Endodermal cell (in vitro differentiated cells): Measurements from ENCODE around the gene RNASEL. TPM values are rescaled to one million over a fixed set of nuclear protein-coding genes. Genes with fewer than 3 reads are reported as not detected.
A peak's percentile ranks its signal among the peaks of the same experiment; 100 is the strongest.

Source experiments
- DNase-seq: peaks from one replicate; pipeline ENCODE4 v3.0.0-alpha.2; 2017
- H3K27ac ChIP-seq: 2 replicates; pipeline ENCODE4 v1.5.1; 2013; ENCODE audit warnings: mild to moderate bottlenecking, low read depth, low read length, moderate library complexity
- H3K27me3 ChIP-seq: 2 replicates; pipeline ENCODE4 v1.6.1; 2013; ENCODE audit warnings: mild to moderate bottlenecking, low read length, moderate library complexity; ENCODE audit not compliant: insufficient read depth, control insufficient read depth, poor library complexity, severe bottlenecking
- H3K36me3 ChIP-seq: 2 replicates; pipeline ENCODE4 v1.7.0; 2013; ENCODE audit warnings: mild to moderate bottlenecking, low read length, moderate library complexity; ENCODE audit not compliant: control insufficient read depth, insufficient read depth
- H3K4me1 ChIP-seq: one replicate; pipeline ENCODE4 v1.7.0; 2013; ENCODE audit warnings: low read length; ENCODE audit not compliant: control insufficient read depth, insufficient read depth
- H3K4me3 ChIP-seq: 2 replicates; pipeline ENCODE4 v1.5.1; 2013; ENCODE audit warnings: mild to moderate bottlenecking, low read length, moderate library complexity
- H3K9ac ChIP-seq: 2 replicates; pipeline ENCODE4 v1.6.1; 2013; ENCODE audit warnings: mild to moderate bottlenecking, low read length, moderate library complexity; ENCODE audit not compliant: poor library complexity, severe bottlenecking; ENCODE audit errors: extremely low read depth
- H3K9me3 ChIP-seq: 2 replicates; pipeline ENCODE4 v1.6.1; 2013; ENCODE audit warnings: mild to moderate bottlenecking, low read length, moderate library complexity; ENCODE audit not compliant: control insufficient read depth
- H3K27ac Mint-ChIP-seq: 2 replicates; pipeline ENCODE4 v1.8.0; 2020; ENCODE audit warnings: mixed read lengths
- H3K27me3 Mint-ChIP-seq: 2 replicates; pipeline ENCODE4 v1.8.0; 2021; ENCODE audit warnings: mild to moderate bottlenecking, mixed read lengths; ENCODE audit not compliant: insufficient read depth
- H3K36me3 Mint-ChIP-seq: 2 replicates; pipeline ENCODE4 v1.8.0; 2020; ENCODE audit warnings: low read depth, mixed read lengths
- H3K4me1 Mint-ChIP-seq: 2 replicates; pipeline ENCODE4 v1.8.0; 2020; ENCODE audit warnings: mixed read lengths
- H3K4me3 Mint-ChIP-seq: 2 replicates; pipeline ENCODE4 v1.8.0; 2020; ENCODE audit warnings: mild to moderate bottlenecking, moderate library complexity, mixed read lengths
- H3K9me3 Mint-ChIP-seq: 2 replicates; pipeline ENCODE4 v1.8.0; 2020; ENCODE audit warnings: mild to moderate bottlenecking, mixed read lengths
- CTCF ChIP-seq: fragments of 200-600 bp; sonication (generic); conservative IDR thresholded peaks from 2 replicates; pipeline ENCODE4 v1.5.0; 2021; ENCODE audit warnings: antibody characterized with exemption, mild to moderate bottlenecking
- WGBS, 2 experiments: methylation state at CpG; one replicate each; pipeline versions ENCODE4 v1.1.5 to v1.1.7; 2013; ENCODE audit warnings: missing lambda C conversion rate in 2 of 2, mixed read lengths in 1 of 2; ENCODE audit not compliant: insufficient coverage in 1 of 2, insufficient read length in 1 of 2; 5-methylcytosine and 5-hydroxymethylcytosine counted together
- total RNA-seq, 2 donors: library from RNA; stranded (reverse); fragmentation: NEBNext Ultra II Directional in 1 of 2; extraction: Animal tissue kit (Norgen Biotek cat#: 25700) in 1 of 2; gene quantifications; 2 replicates in 1 of 2; 3 replicates in 1 of 2; pipeline ENCODE4 v1.2.1, GENCODE V29; 2021

RNASEL gene
- total RNA-seq, 2 donors from 2014 or later = 2.6 to 3.1 TPM

DNA sequence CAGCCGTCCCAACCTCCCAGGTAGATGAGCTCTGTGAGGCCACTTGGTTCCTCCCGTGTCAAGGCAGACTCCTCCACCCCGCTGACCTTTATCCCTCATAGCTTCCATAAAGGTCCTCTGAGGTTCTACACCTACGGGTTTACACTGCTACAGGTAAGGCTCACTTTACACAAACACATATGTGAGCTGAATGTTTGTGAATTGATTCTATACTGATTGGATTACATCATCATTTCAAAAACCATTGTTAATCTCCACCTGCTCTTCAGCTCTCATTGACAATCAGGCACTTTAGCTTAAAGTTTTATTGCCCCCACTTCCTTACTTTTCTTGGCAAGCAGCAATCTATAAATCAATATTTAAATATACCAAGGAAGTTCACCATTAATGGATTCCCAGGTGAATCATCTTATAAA, 28.0 kb upstream of the RNASEL start:
- Histone ChIP-seq H3K4me1 (peaks cover 19% of the 10 kb centered on the region), H3K27me3 (no peaks in the 10 kb centered on the region), H3K27ac (no peak overlapping the region), H3K9ac (no peak overlapping the region), H3K9me3 (peaks cover 6% of the 10 kb centered on the region), H3K4me3 (no peak overlapping the region), H3K36me3 (no peaks in the 10 kb centered on the region)
- H3K36me3 Mint-ChIP-seq = no peaks in the 10 kb centered on the region
- H3K4me3 Mint-ChIP-seq = peak overlapping the region; percentile 61
- H3K27ac Mint-ChIP-seq = peak overlapping the region; percentile 13
- H3K27me3 Mint-ChIP-seq = no peaks in the 10 kb centered on the region
- no peaks in the 10 kb centered on the region for H3K9me3 Mint-ChIP-seq
- H3K4me1 Mint-ChIP-seq = peaks cover 56% of the 10 kb centered on the region
- TF ChIP-seq CTCF = peak; percentile 3
- 30 to 53% methylated on average over 1 to 4 of the region's 4 CpGs for WGBS, 2 experiments
- no peak for DNase-seq

- H3K27me3 Mint-ChIP-seq = no peaks in the 10 kb centered on the region
- Histone ChIP-seq H3K27ac (peak overlapping the region; percentile 92), H3K4me1 (peaks cover 19% of the 10 kb centered on the region), H3K9ac (no peak overlapping the region), H3K9me3 (peaks cover 6% of the 10 kb centered on the region), H3K4me3 (no peak overlapping the region), H3K36me3 (no peaks in the 10 kb centered on the region), H3K27me3 (no peaks in the 10 kb centered on the region)
- peak overlapping the region; percentile 95 for H3K27ac Mint-ChIP-seq
- H3K9me3 Mint-ChIP-seq = no peaks in the 10 kb centered on the region
- peak; percentile 10 for TF ChIP-seq CTCF
- peak; percentile 89 for DNase-seq
- H3K4me3 Mint-ChIP-seq = peak overlapping the region; percentile 61
- no peaks in the 10 kb centered on the region for H3K36me3 Mint-ChIP-seq
- 10 to 12% methylated on average over 6 to 17 of the region's 17 CpGs for WGBS, 2 experiments
- peaks cover 63% of the 10 kb centered on the region for H3K4me1 Mint-ChIP-seq
Measured at GRCh38 chr1:182616130-182617013, 27.3 kb upstream of the RNASEL start.

GRCh38 chr1:182615468-182616129, 26.5 kb upstream of the RNASEL start:
- Histone ChIP-seq H3K27me3 (no peaks in the 10 kb centered on the region), H3K36me3 (no peaks in the 10 kb centered on the region), H3K27ac (peak overlapping the region; percentile 92), H3K4me3 (peak overlapping the region; percentile 69), H3K4me1 (peaks cover 19% of the 10 kb centered on the region), H3K9ac (peak overlapping the region; percentile 21), H3K9me3 (no peaks in the 10 kb centered on the region)
- H3K4me3 Mint-ChIP-seq = peak overlapping the region; percentile 61
- peak; percentile 78 for DNase-seq
- no peaks in the 10 kb centered on the region for H3K9me3 Mint-ChIP-seq
- TF ChIP-seq CTCF = no peak
- 7 to 12% methylated on average over 8 to 11 of the region's 11 CpGs for WGBS, 2 experiments
- H3K4me1 Mint-ChIP-seq = peaks cover 70% of the 10 kb centered on the region
- H3K36me3 Mint-ChIP-seq = no peaks in the 10 kb centered on the region
- H3K27ac Mint-ChIP-seq = peak overlapping the region; percentile 95
- no peaks in the 10 kb centered on the region for H3K27me3 Mint-ChIP-seq
